CD8-positive, alpha-beta memory T cell (primary cell): ENCODE results near the gene ATP1B2. TPM values are rescaled to one million over a fixed set of nuclear protein-coding genes. Genes with fewer than 3 reads are reported as not detected.
A peak's percentile ranks its signal among the peaks of the same experiment; 100 is the strongest.

Source experiments
- CTCF ChIA-PET: fragments of 350-600 bp; sonication (Branson Sonifier 250); formaldehyde crosslinking; loops from one replicate; lab custom pipeline; 2021; ENCODE audit warnings: antibody characterized with exemption; lab: Charles Lee
- POLR2A ChIA-PET: fragments of 350-600 bp; sonication (Branson Sonifier 250); formaldehyde crosslinking; loops from one replicate; lab custom pipeline; 2021; ENCODE audit warnings: antibody characterized with exemption; lab: Charles Lee
- DNase-seq, 5 donors: peaks; one replicate each; pipeline versions ENCODE4 v3.0.0 to v3.0.0-alpha.2; 2020 to 2022; ENCODE audit warnings: mixed read lengths in 1 of 5
- H3K27ac ChIP-seq: one replicate; pipeline ENCODE4 v1.7.0; 2013; ENCODE audit warnings: low read depth, mild to moderate bottlenecking, low read length, moderate library complexity
- H3K27me3 ChIP-seq: 2 replicates; pipeline ENCODE4 v1.7.0; 2013; ENCODE audit warnings: low read length, mild to moderate bottlenecking; ENCODE audit not compliant: insufficient read depth, poor library complexity, severe bottlenecking
- H3K36me3 ChIP-seq: 2 replicates; pipeline ENCODE4 v1.7.0; 2013; ENCODE audit warnings: mild to moderate bottlenecking, low read length, moderate library complexity; ENCODE audit not compliant: insufficient read depth
- H3K4me1 ChIP-seq: 2 replicates; pipeline ENCODE4 v1.7.0; 2013; ENCODE audit warnings: mild to moderate bottlenecking, low read length, moderate library complexity; ENCODE audit not compliant: insufficient read depth
- H3K4me3 ChIP-seq: 2 replicates; pipeline ENCODE4 v1.7.0; 2013; ENCODE audit warnings: mild to moderate bottlenecking, low read length
- H3K9me3 ChIP-seq: 2 replicates; pipeline ENCODE4 v1.7.0; 2013; ENCODE audit warnings: mild to moderate bottlenecking, low read length
- H3K27ac Mint-ChIP-seq, 8 donors: one replicate each; pipeline ENCODE4 v1.8.0; 2020 to 2021; ENCODE audit warnings: mixed read lengths in 8 of 8, mild to moderate bottlenecking in 6 of 8, inconsistent platforms in 3 of 8, moderate library complexity in 3 of 8
- H3K27me3 Mint-ChIP-seq, 2 donors: one replicate each; pipeline ENCODE4 v1.8.0; 2020 to 2021; ENCODE audit warnings: mixed read lengths in 2 of 2, mild to moderate bottlenecking in 1 of 2, moderate library complexity in 1 of 2
- H3K36me3 Mint-ChIP-seq, 3 donors: one replicate each; pipeline ENCODE4 v1.8.0; 2020 to 2021; ENCODE audit warnings: mixed read lengths in 3 of 3, inconsistent platforms in 1 of 3, mild to moderate bottlenecking in 1 of 3
- H3K4me1 Mint-ChIP-seq, 3 donors: one replicate each; pipeline ENCODE4 v1.8.0; 2020 to 2021; ENCODE audit warnings: mixed read lengths in 3 of 3, inconsistent platforms in 1 of 3, mild to moderate bottlenecking in 1 of 3
- H3K4me3 Mint-ChIP-seq, 7 donors: one replicate each; pipeline ENCODE4 v1.8.0; 2020 to 2021; ENCODE audit warnings: mixed read lengths in 7 of 7, mild to moderate bottlenecking in 6 of 7, moderate library complexity in 4 of 7, inconsistent platforms in 2 of 7
- H3K9me3 Mint-ChIP-seq, 5 donors: one replicate each; pipeline ENCODE4 v1.8.0; 2020 to 2022; ENCODE audit warnings: mixed read lengths in 5 of 5, mild to moderate bottlenecking in 3 of 5, moderate library complexity in 2 of 5, inconsistent platforms in 1 of 5
- polyA plus RNA-seq: library from polyadenylated mRNA; unstranded; fragments of 300-500 nt; fragmentation: Illumina TruSeq; gene quantifications from one replicate; pipeline ENCODE4 v1.2.3, GENCODE V29; 2021
- total RNA-seq, 2 experiments: library from RNA; stranded (reverse); gene quantifications; one replicate each; pipeline ENCODE4 v1.2.3, GENCODE V29; 2021

The ATP1B2 gene
- total and polyA plus RNA-seq, 3 experiments from 2014 or later: 0.40 to 0.53 TPM; not detected in 1

DNA sequence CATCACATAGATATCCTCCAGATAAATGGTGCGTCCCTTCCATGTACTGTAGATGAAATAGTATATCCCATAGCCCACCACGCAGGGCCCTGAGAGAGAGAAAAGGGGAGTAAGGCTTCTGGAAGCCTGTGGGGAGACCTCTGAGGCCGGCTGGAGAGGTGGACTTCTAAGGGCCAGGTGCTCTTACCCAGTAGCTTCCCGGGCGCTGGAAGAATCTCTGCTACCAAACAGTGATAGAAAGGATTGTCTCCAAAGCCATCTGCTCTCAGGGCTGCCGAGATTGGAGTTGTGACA is 23.8 kb upstream of the ATP1B2 start:
- H3K27ac ChIP-seq: peak overlapping the region; percentile 69
- peaks cover 10% of the 10 kb centered on the region for H3K4me1 ChIP-seq
- peak overlapping the region; percentile 90 for H3K4me3 ChIP-seq
- Mint-ChIP-seq H3K4me1 (peaks cover 12 to 20% (median 13%) of the 10 kb centered on the region in 3 donors), H3K4me3 (peak overlapping the region; percentile 90 to 95 (median 93)), H3K9me3 (no peaks in the 10 kb centered on the region), H3K27ac (peak overlapping the region; percentile 69 to 97 (median 88)), H3K36me3 (peaks cover 0 to 7% (median 0%) of the 10 kb centered on the region in 3 donors), H3K27me3 (no peaks in the 10 kb centered on the region)
- POLR2A ChIA-PET: interaction anchor here (1.5 to 2.9 kb wide), 7 partner anchors 12 to 143 kb away, joined by 3 to 42 read pairs (median 6); partner anchors contain the start of genes ATP1B2, FXR2, MPDU1 and POLR2A
- no peaks in the 10 kb centered on the region for H3K36me3 ChIP-seq
- no peak for DNase-seq
- CTCF ChIA-PET: interaction anchor here (1.4 to 5.6 kb wide), 4 partner anchors 11 to 61 kb away, joined by 3 to 34 read pairs (median 14); partner anchors contain the start of genes FXR2, TP53 and WRAP53
- no peaks in the 10 kb centered on the region for H3K27me3 ChIP-seq
- H3K9me3 ChIP-seq: no peaks in the 10 kb centered on the region

DNA sequence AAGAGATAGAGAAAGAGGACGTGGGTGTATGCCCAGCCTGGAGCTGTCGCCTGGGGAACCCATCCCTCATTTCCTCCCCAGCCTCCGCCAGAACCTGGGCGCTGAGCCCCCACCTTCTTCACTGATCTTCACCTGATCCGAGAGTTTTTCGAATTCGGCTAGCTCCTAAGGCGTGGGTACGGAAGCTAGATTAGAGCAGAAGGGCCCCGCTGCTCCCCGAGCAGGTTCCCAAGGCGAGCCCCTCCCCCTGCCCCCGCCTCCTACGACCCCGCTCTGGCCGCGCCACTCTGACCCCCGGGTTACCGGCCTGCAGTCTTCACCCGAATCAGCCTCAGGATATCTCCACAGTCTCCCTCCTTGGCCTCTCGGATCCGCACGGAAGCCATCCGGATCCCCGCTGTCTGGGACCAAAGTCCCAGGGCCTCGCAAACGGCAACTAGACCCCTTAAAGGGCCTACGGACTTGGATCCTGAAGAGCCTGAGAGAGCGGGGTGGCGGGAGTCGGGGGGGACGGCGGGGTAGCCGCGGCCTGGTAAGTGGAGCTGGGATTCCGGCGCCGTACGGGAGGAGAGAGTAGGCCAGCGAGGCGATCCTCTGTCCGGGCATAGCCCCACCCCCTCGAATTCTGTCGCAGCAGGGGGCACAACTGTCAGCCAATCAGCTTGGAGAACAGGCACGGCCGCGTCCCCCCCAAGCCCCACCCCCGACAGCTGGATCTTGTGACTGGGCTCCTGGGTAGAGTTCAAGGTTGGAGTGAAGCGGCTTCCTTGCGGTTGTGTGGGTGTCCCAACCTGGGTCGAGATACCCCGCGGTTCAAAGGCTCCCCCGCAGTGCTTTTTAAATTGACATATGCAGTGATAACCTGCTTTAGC is 23.2 kb upstream of the ATP1B2 start, which contains the start of gene SAT2:
SAT2 (minus strand) TSS at position 572 of the 872 bp plus-strand sequence; CDS start at position 386, 186 bp downstream.
- ChIA-PET CTCF (interaction anchor here (0.8 to 5.6 kb wide), 7 partner anchors 12 to 60 kb away, joined by 3 to 34 read pairs (median 3); partner anchors contain the start of genes ATP1B2, FXR2, TP53 and WRAP53), POLR2A (interaction anchor here (0.6 to 2.9 kb wide), 13 partner anchors 13 to 711 kb away, joined by 3 to 42 read pairs (median 5); partner anchors contain the start of genes ATP1B2, FXR2, MPDU1 and POLR2A)
- Mint-ChIP-seq H3K4me1 (peaks cover 12 to 20% (median 13%) of the 10 kb centered on the region in 3 donors), H3K27me3 (no peaks in the 10 kb centered on the region), H3K36me3 (peaks cover 0 to 7% (median 0%) of the 10 kb centered on the region in 3 donors), H3K9me3 (no peaks in the 10 kb centered on the region), H3K27ac (peak within 1 kb of the TSS; percentile 70 to 97 (median 91)), H3K4me3 (peak within 1 kb of the TSS; percentile 90 to 95 (median 93))
- Histone ChIP-seq H3K9me3 (no peaks in the 10 kb centered on the region), H3K4me3 (peak within 1 kb of the TSS; percentile 90), H3K4me1 (peaks cover 10% of the 10 kb centered on the region), H3K36me3 (no peaks in the 10 kb centered on the region), H3K27ac (peak within 1 kb of the TSS; percentile 69), H3K27me3 (no peaks in the 10 kb centered on the region)
- peak; percentile 80 to 93 (median 82) for DNase-seq

GRCh38 chr17:7629939-7630571 is 20.7 kb upstream of the ATP1B2 start, which contains the start of gene SHBG:
Gene SHBG, plus strand, starts transcription at chr17:7630135. Its CDS starts 38 bp downstream, at chr17:7630173.
- DNase-seq: no peak
- Mint-ChIP-seq H3K36me3 (peaks cover 0 to 7% (median 0%) of the 10 kb centered on the region in 3 donors), H3K27me3 (no peaks in the 10 kb centered on the region), H3K4me1 (peaks cover 12 to 20% (median 13%) of the 10 kb centered on the region in 3 donors), H3K9me3 (no peaks in the 10 kb centered on the region), H3K4me3 (peak within 1 kb of the TSS in 3 of 7 donors; percentile 26 to 47 (median 44)), H3K27ac (peak within 1 kb of the TSS in 4 of 8 donors; percentile 12 to 48 (median 30))
- Histone ChIP-seq H3K27me3 (no peaks in the 10 kb centered on the region), H3K36me3 (no peaks in the 10 kb centered on the region), H3K4me1 (peaks cover 10% of the 10 kb centered on the region), H3K27ac (no peak within 1 kb of the TSS), H3K4me3 (no peak within 1 kb of the TSS), H3K9me3 (no peaks in the 10 kb centered on the region)
- POLR2A ChIA-PET: interaction anchor here (1.1 kb wide), 1 partner anchor 56 kb away, joined by 7 read pairs; no protein-coding TSS in a partner anchor
- CTCF ChIA-PET: interaction anchor here (0.9 to 5.0 kb wide), 2 partner anchors 42 to 58 kb away, joined by 3 to 33 read pairs; partner anchors contain the start of genes TP53 and WRAP53

- H3K4me3 ChIP-seq: no peak overlapping the region
- Mint-ChIP-seq H3K4me1 (peaks cover 7 to 13% (median 8%) of the 10 kb centered on the region in 3 donors), H3K27me3 (no peaks in the 10 kb centered on the region), H3K36me3 (peaks cover 0 to 4% (median 0%) of the 10 kb centered on the region in 3 donors), H3K27ac (no peak overlapping the region), H3K4me3 (no peak overlapping the region), H3K9me3 (no peaks in the 10 kb centered on the region)
- no peaks in the 10 kb centered on the region for H3K27me3 ChIP-seq
- H3K36me3 ChIP-seq: no peaks in the 10 kb centered on the region
- ChIA-PET CTCF (interaction anchor here (0.7 to 5.0 kb wide), 4 partner anchors 17 to 57 kb away, joined by 3 to 33 read pairs (median 4); partner anchors contain the start of genes FXR2, TP53 and WRAP53), POLR2A (interaction anchor here (1.1 kb wide), 1 partner anchor 54 kb away, joined by 7 read pairs; no protein-coding TSS in a partner anchor)
- no peak overlapping the region for H3K27ac ChIP-seq
- H3K4me1 ChIP-seq: peaks cover 5% of the 10 kb centered on the region
- no peak for DNase-seq
- no peaks in the 10 kb centered on the region for H3K9me3 ChIP-seq
Measured at GRCh38 chr17:7631398-7632380, 19.0 kb upstream of the ATP1B2 start.

GRCh38 chr17:7632492-7632894 is 18.2 kb upstream of the ATP1B2 start:
- H3K9me3 ChIP-seq: no peaks in the 10 kb centered on the region
- H3K36me3 ChIP-seq: no peaks in the 10 kb centered on the region
- H3K27me3 ChIP-seq: no peaks in the 10 kb centered on the region
- Mint-ChIP-seq H3K27ac (peak overlapping the region in 1 of 8 donors; percentile 31), H3K4me1 (peaks cover 3 to 5% (median 4%) of the 10 kb centered on the region in 3 donors), H3K9me3 (no peaks in the 10 kb centered on the region), H3K4me3 (peak overlapping the region in 1 of 7 donors; percentile 77), H3K36me3 (peaks cover 0 to 2% (median 0%) of the 10 kb centered on the region in 3 donors), H3K27me3 (no peaks in the 10 kb centered on the region)
- ChIA-PET CTCF (interaction anchor here (0.7 to 5.0 kb wide), 4 partner anchors 18 to 58 kb away, joined by 3 to 33 read pairs (median 4); partner anchors contain the start of genes FXR2, TP53 and WRAP53), POLR2A (no interaction called here)
- no peak overlapping the region for H3K4me3 ChIP-seq
- H3K27ac ChIP-seq: no peak overlapping the region
- no peak for DNase-seq
- no peaks in the 10 kb centered on the region for H3K4me1 ChIP-seq

DNA sequence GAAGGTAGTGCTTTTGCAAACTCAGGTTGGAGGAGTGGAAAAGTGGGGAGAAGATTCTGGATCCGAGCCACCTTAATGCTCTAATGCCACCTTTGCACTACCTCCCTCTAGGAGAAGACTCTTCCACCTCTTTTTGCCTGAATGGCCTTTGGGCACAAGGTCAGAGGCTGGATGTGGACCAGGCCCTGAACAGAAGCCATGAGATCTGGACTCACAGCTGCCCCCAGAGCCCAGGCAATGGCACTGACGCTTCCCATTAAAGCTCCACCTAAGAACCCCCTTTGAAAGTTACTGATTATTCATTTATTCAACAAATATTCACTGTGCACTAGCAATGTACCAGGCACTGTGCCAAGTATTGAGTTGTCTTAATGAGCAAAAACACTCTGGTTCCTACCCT is 17.6 kb upstream of the ATP1B2 start:
- Mint-ChIP-seq H3K36me3 (no peaks in the 10 kb centered on the region), H3K4me3 (peak overlapping the region in 1 of 7 donors; percentile 26), H3K27me3 (no peaks in the 10 kb centered on the region), H3K27ac (no peak overlapping the region), H3K9me3 (no peaks in the 10 kb centered on the region), H3K4me1 (no peaks in the 10 kb centered on the region)
- ChIA-PET POLR2A (no interaction called here), CTCF (interaction anchor here (1.3 to 5.0 kb wide), 2 partner anchors 18 to 55 kb away, joined by 4 to 33 read pairs; partner anchors contain the start of genes FXR2, TP53 and WRAP53)
- DNase-seq: no peak
- H3K27me3 ChIP-seq: no peaks in the 10 kb centered on the region
- no peak overlapping the region for H3K4me3 ChIP-seq
- no peak overlapping the region for H3K27ac ChIP-seq
- no peaks in the 10 kb centered on the region for H3K36me3 ChIP-seq
- H3K4me1 ChIP-seq: no peaks in the 10 kb centered on the region
- no peaks in the 10 kb centered on the region for H3K9me3 ChIP-seq
